Lower leg skin (tissue), 3 donors: Measurements from ENCODE around the gene FGF22.

ENCODE experiments used
- POLR2A ChIP-seq, 2 donors: fragments of 450-650 bp; IDR thresholded peaks; one replicate each; pipeline ENCODE4 v1.6.1; 2016 to 2017; ENCODE audit warnings: antibody characterized with exemption in 2 of 2, mild to moderate bottlenecking in 1 of 2, moderate library complexity in 1 of 2
- TF ChIP-seq, protein P1 (sequence below), 3 donors: fragments of 450-650 bp; IDR thresholded peaks; one replicate each; pipeline ENCODE4 v1.5.1; 2016; ENCODE audit warnings: antibody characterized with exemption in 3 of 3, mild to moderate bottlenecking in 3 of 3, moderate library complexity in 2 of 3

DNA sequence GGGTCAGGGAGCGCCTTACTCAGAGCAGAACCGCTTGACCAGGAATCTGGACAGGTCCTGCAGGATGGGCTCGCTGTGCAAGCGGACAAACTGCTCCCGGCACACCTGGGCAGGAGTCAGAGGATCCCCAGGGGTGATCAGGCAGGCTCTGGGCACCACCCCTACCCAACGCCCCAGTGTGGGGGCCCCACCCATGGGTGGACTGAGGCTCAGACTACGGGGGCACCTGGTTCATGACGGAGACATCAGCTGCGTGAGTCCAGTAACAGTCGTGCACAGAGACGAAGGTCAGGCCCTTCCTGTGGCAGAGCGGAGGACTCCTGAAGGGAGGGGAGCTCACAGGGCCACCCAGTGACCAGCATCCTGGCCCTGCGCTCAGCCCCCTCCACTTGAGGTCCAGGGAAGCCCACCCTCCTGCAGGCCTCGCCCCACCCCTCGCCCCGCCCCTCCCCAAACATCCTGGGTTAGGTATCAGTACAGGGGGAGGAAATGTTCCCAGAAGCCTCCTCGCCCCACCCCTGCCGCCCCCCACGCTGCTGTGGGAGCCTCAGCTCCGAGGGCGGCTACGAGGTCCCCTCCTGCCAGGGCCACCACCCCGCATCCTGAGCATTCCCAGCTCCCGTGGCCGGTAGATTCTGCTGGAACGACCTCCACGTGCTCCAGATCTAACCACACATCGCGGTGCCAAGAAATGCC lies 22.0 kb upstream of the FGF22 start:
- TF ChIP-seq POLR2A (IDR thresholded peaks at IDR 0.05), result no peak
- TF ChIP-seq, protein P1, sequence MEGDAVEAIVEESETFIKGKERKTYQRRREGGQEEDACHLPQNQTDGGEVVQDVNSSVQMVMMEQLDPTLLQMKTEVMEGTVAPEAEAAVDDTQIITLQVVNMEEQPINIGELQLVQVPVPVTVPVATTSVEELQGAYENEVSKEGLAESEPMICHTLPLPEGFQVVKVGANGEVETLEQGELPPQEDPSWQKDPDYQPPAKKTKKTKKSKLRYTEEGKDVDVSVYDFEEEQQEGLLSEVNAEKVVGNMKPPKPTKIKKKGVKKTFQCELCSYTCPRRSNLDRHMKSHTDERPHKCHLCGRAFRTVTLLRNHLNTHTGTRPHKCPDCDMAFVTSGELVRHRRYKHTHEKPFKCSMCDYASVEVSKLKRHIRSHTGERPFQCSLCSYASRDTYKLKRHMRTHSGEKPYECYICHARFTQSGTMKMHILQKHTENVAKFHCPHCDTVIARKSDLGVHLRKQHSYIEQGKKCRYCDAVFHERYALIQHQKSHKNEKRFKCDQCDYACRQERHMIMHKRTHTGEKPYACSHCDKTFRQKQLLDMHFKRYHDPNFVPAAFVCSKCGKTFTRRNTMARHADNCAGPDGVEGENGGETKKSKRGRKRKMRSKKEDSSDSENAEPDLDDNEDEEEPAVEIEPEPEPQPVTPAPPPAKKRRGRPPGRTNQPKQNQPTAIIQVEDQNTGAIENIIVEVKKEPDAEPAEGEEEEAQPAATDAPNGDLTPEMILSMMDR (IDR thresholded peaks at IDR 0.05), result no peak
